Measurements from ENCODE around the gene HM13. TPM values are rescaled to one million over a fixed set of nuclear protein-coding genes. Genes with fewer than 3 reads are reported as not detected.

The HM13 gene
- total and polyA plus RNA-seq, 2 of the 13 experiments (the other 11 are each of a cell fraction or from before 2014, with no cell fraction given) = 118 to 243 TPM

GRCh38 chr20:31514154-31515071, at the start of gene HM13 (continued):
- TF ChIP-seq BRF2 (CRISPR knock-in tag; IDR thresholded peaks at IDR 0.05) = no peak
- 0 out of 2 replicates have a peak, but pooled peaks have one; percentile 12 for TF ChIP-seq PRDM10 (CRISPR knock-in tag; IDR thresholded peaks at IDR 0.05; ENCODE audit: low read depth)
- TF ChIP-seq NCOA1 (CRISPR knock-in tag; IDR thresholded peaks at IDR 0.05) = peak; percentile 88; the same call in 1 of the 2 replicates
- TF ChIP-seq ZFP91 (CRISPR knock-in tag; IDR thresholded peaks at IDR 0.05; ENCODE audit: borderline replicate concordance) = peak; percentile 96
- peak; percentile 85; the same call in 1 of the 2 replicates for TF ChIP-seq GPN1 (CRISPR knock-in tag; IDR thresholded peaks at IDR 0.05; ENCODE audit: borderline replicate concordance)
- peak; percentile 51; the same call in 1 of the 2 replicates for TF ChIP-seq ZNF362 (CRISPR knock-in tag; IDR thresholded peaks at IDR 0.05; ENCODE audit: borderline replicate concordance)
- TF ChIP-seq NCOA2 (CRISPR knock-in tag; IDR thresholded peaks at IDR 0.05) = peak; percentile 57; the same call in 1 of the 2 replicates
- TF ChIP-seq ASH2L (IDR thresholded peaks at IDR 0.05; ENCODE audit: insufficient read length, low read depth, low read length) = peak; percentile 96
- peak; percentile 93 for TF ChIP-seq KLF15 (CRISPR knock-in tag; IDR thresholded peaks at IDR 0.05; ENCODE audit: borderline replicate concordance)
- no peak for TF ChIP-seq ATF7 (IDR thresholded peaks at IDR 0.05)
- peak; percentile 94 for TF ChIP-seq ATF7 (CRISPR knock-in tag; IDR thresholded peaks at IDR 0.05)
- TF ChIP-seq ZKSCAN8 (CRISPR knock-in tag; IDR thresholded peaks at IDR 0.05; ENCODE audit: borderline replicate concordance) = peak; percentile 81; the same call in 1 of the 2 replicates
- TF ChIP-seq ZNF777 (CRISPR knock-in tag; IDR thresholded peaks at IDR 0.05) = peak; percentile 81
- TF ChIP-seq FUBP1 (CRISPR knock-in tag; IDR thresholded peaks at IDR 0.05; ENCODE audit: borderline replicate concordance) = no peak
- TF ChIP-seq THAP11 (CRISPR knock-in tag; IDR thresholded peaks at IDR 0.05) = peak; percentile 89
- peak; percentile 75 for TF ChIP-seq RAD21 (CRISPR knock-in tag; IDR thresholded peaks at IDR 0.05)
- peak; percentile 76 for TF ChIP-seq GFI1 (CRISPR knock-in tag; IDR thresholded peaks at IDR 0.05; ENCODE audit: borderline replicate concordance)
- TF ChIP-seq ZFP37 (CRISPR knock-in tag; IDR thresholded peaks at IDR 0.05; ENCODE audit: borderline replicate concordance) = peak; percentile 95

All from HepG2 (cell line).